Spleen (tissue), 11 donors: ENCODE measurements around the gene TMC8. TPM values are rescaled to one million over a fixed set of nuclear protein-coding genes. Genes with fewer than 3 reads are reported as not detected.

ENCODE experiments used
- DNase-seq: peaks from one replicate; pipeline ENCODE4 v3.0.0-alpha.2; 2020
- H3K27ac ChIP-seq, 8 donors: fragments of 200-600 bp; sonication (generic) in 7 of 8; 1 replicate in 4 of 8; 2 replicates in 4 of 8; pipeline versions ENCODE4 v1.5.0 to v1.8.0; 2016 to 2021; ENCODE audit warnings: inconsistent platforms in 4 of 8, mild to moderate bottlenecking in 4 of 8, moderate library complexity in 1 of 8
- H3K27me3 ChIP-seq, 7 donors: fragments of 200-600 bp; sonication (generic) in 6 of 7; replicated peaks in 1 of 7; 1 replicate in 4 of 7; 2 replicates in 3 of 7; pipeline versions ENCODE4 v1.5.0 to v1.8.0; 2016 to 2021; ENCODE audit warnings: inconsistent platforms in 3 of 7, mild to moderate bottlenecking in 1 of 7
- H3K36me3 ChIP-seq, 6 donors: fragments of 200-600 bp; sonication (generic) in 5 of 6; 1 replicate in 4 of 6; 2 replicates in 2 of 6; pipeline versions ENCODE4 v1.5.0 to v1.8.0; 2016 to 2021; ENCODE audit warnings: inconsistent platforms in 2 of 6
- H3K4me1 ChIP-seq, 6 donors: fragments of 200-600 bp; sonication (generic) in 5 of 6; 1 replicate in 3 of 6; 2 replicates in 3 of 6; pipeline versions ENCODE4 v1.5.0 to v1.8.0; 2016 to 2021; ENCODE audit warnings: inconsistent platforms in 3 of 6
- H3K4me3 ChIP-seq, 8 donors: fragments of 200-600 bp; sonication (generic) in 7 of 8; 1 replicate in 4 of 8; 2 replicates in 4 of 8; pipeline versions ENCODE4 v1.5.0 to v1.8.0; 2016 to 2021; ENCODE audit warnings: inconsistent platforms in 4 of 8, mild to moderate bottlenecking in 4 of 8, moderate library complexity in 2 of 8
- H3K9me3 ChIP-seq, 8 donors: fragments of 200-600 bp; sonication (generic) in 7 of 8; 1 replicate in 4 of 8; 2 replicates in 4 of 8; pipeline versions ENCODE4 v1.5.0 to v1.8.0; 2016 to 2021; ENCODE audit warnings: inconsistent platforms in 4 of 8
- CTCF ChIP-seq, 11 experiments: fragments of 200-600 bp in 7 of 11; fragments of 450-650 bp in 4 of 11; sonication (generic) in 4 of 11; IDR thresholded peaks in 8 of 11; conservative IDR thresholded peaks in 3 of 11; 1 replicate in 7 of 11; 2 replicates in 4 of 11; pipeline versions ENCODE4 v1.4.0 to v1.8.0; 2016 to 2021; ENCODE audit warnings: antibody characterized with exemption in 11 of 11, inconsistent platforms in 4 of 11, mild to moderate bottlenecking in 1 of 11
- POLR2A ChIP-seq, 3 donors: fragments of 450-650 bp; IDR thresholded peaks; one replicate each; pipeline ENCODE4 v1.5.1; 2017; ENCODE audit warnings: antibody characterized with exemption in 3 of 3, mild to moderate bottlenecking in 1 of 3
- POLR2AphosphoS5 ChIP-seq, 3 donors: sonication (generic); formaldehyde crosslinking; IDR thresholded peaks; one replicate each; pipeline ENCODE4 v1.5.1; 2017; ENCODE audit warnings: antibody characterized with exemption in 3 of 3
- WGBS, 5 donors: extraction: QIAGEN DNeasy Blood & Tissue Kit in 3 of 5; methylation state at CpG; one replicate each; pipeline versions ENCODE4 v1.1.5 to v1.1.7; 2013 to 2018; 5-methylcytosine and 5-hydroxymethylcytosine counted together
- intact Hi-C: fragments of 100-400 bp; cut with DNase I; formaldehyde crosslinking; loops from one replicate; pipeline ENCODE4 v1.15.0; 2023; ENCODE audit warnings: low total_unique reads
- polyA plus RNA-seq, 3 donors: library from polyadenylated mRNA; stranded (reverse); fragments of 200-250 nt; gene quantifications; one replicate each; pipeline ENCODE4 v1.2.1, GENCODE V29; 2013
- total RNA-seq, 7 donors: library from RNA; depleted of rRNA in 3 of 7; stranded (reverse); fragments of >200 nt in 3 of 7; fragmentation: NEBNext Ultra II Directional in 4 of 7; extraction: Animal tissue kit (Norgen Biotek cat#: 25700) in 4 of 7; gene quantifications; one replicate each; pipeline versions ENCODE4 v1.1.0 to v1.2.1, GENCODE V29; 2016 to 2021
- donor health status: healthy with polysubstance abuse.
- donor health status: DM: no; HTN: no; CAD: no; lungs with moderate emphysema.
- donor health status: DM: no; HTN: no; CAD: no.
- donor health status: Bipolar disorder and iron deficiency.
- donor health status: healthy.
- donor health status: DM: no; HTN: no; CAD: no.
- donor health status: DM: yes; HTN: yes; CAD: no.

TMC8 gene
- total and polyA plus RNA-seq, 10 donors, result 103 to 222 (median 191) TPM

- peaks cover 2 to 43% (median 25%) of the 10 kb centered on the region in 6 donors for H3K36me3 ChIP-seq
- TF ChIP-seq POLR2A (IDR thresholded peaks at IDR 0.05), result no peak
- TF ChIP-seq POLR2AphosphoS5 (IDR thresholded peaks at IDR 0.05), result peak in 2 of 3 donors; percentile 13 to 56
- DNase-seq, result peak; percentile 91
- H3K27ac ChIP-seq, result peak overlapping the region; percentile 87 to 97 (median 94)
- H3K4me1 ChIP-seq, result peaks cover 52 to 100% (median 88%) of the 10 kb centered on the region in 6 donors
- WGBS, 5 donors, result 5 to 28% (median 6%) methylated on average over 17 to 74 of the region's 74 CpGs
- no peaks in the 10 kb centered on the region for H3K27me3 ChIP-seq
- H3K4me3 ChIP-seq, result peak overlapping the region; percentile 57 to 98 (median 86)
- H3K9me3 ChIP-seq, result no peaks in the 10 kb centered on the region
- intact Hi-C loops, result no loop called here
Observed at GRCh38 chr17:78131172-78132083, 857 bp downstream of the TMC8 start.

GRCh38 chr17:78132084-78132676, 1.6 kb downstream of the TMC8 start:
- Histone ChIP-seq H3K4me3 (peak overlapping the region; percentile 57 to 98 (median 86)), H3K4me1 (peaks cover 48 to 100% (median 88%) of the 10 kb centered on the region in 6 donors), H3K36me3 (peaks cover 2 to 47% (median 32%) of the 10 kb centered on the region in 6 donors), H3K9me3 (no peaks in the 10 kb centered on the region), H3K27ac (peak overlapping the region; percentile 87 to 97 (median 94)), H3K27me3 (no peaks in the 10 kb centered on the region)
- intact Hi-C loops, result no loop called here
- TF ChIP-seq CTCF (IDR thresholded peaks at IDR 0.05 in 8 of 11, conservative IDR thresholded peaks at IDR 0.05 in 3 of 11), result no peak
- TF ChIP-seq POLR2AphosphoS5 (IDR thresholded peaks at IDR 0.05), result peak; percentile 87 to 91 (median 89)
- peak; percentile 97 for DNase-seq
- WGBS, 5 donors, result 7 to 16% (median 12%) methylated on average over 17 to 38 of the region's 38 CpGs

GRCh38 chr17:78132767-78133178, 2.2 kb downstream of the TMC8 start:
- H3K27ac ChIP-seq, result peak overlapping the region; percentile 87 to 97 (median 94)
- no peak for TF ChIP-seq CTCF (IDR thresholded peaks at IDR 0.05 in 8 of 11, conservative IDR thresholded peaks at IDR 0.05 in 3 of 11)
- no peak for TF ChIP-seq POLR2AphosphoS5 (IDR thresholded peaks at IDR 0.05)
- TF ChIP-seq POLR2A (IDR thresholded peaks at IDR 0.05), result no peak
- intact Hi-C loops, result no loop called here
- H3K36me3 ChIP-seq, result peaks cover 2 to 51% (median 33%) of the 10 kb centered on the region in 6 donors
- 46 to 61% (median 47%) methylated on average over 8 to 9 of the region's 9 CpGs for WGBS, 5 donors
- no peaks in the 10 kb centered on the region for H3K9me3 ChIP-seq
- H3K27me3 ChIP-seq, result no peaks in the 10 kb centered on the region
- peak overlapping the region; percentile 57 to 98 (median 86) for H3K4me3 ChIP-seq
- H3K4me1 ChIP-seq, result peaks cover 53 to 100% (median 90%) of the 10 kb centered on the region in 6 donors
- peak; percentile 82 for DNase-seq

GRCh38 chr17:78133179-78133951, 2.8 kb downstream of the TMC8 start:
- no peak for TF ChIP-seq CTCF (IDR thresholded peaks at IDR 0.05 in 8 of 11, conservative IDR thresholded peaks at IDR 0.05 in 3 of 11)
- TF ChIP-seq POLR2A (IDR thresholded peaks at IDR 0.05), result no peak
- no peak for TF ChIP-seq POLR2AphosphoS5 (IDR thresholded peaks at IDR 0.05)
- Histone ChIP-seq H3K4me3 (peak overlapping the region in 7 of 8 donors; percentile 57 to 98 (median 91)), H3K27ac (peak overlapping the region; percentile 87 to 97 (median 94)), H3K27me3 (no peaks in the 10 kb centered on the region), H3K9me3 (no peaks in the 10 kb centered on the region), H3K4me1 (peaks cover 54 to 100% (median 91%) of the 10 kb centered on the region in 6 donors), H3K36me3 (peaks cover 2 to 56% (median 33%) of the 10 kb centered on the region in 6 donors)
- intact Hi-C loops, result no loop called here
- 59 to 70% (median 66%) methylated on average over 20 to 30 of the region's 30 CpGs for WGBS, 5 donors
- DNase-seq, result peak; percentile 84
